Stomach smooth muscle (tissue), 2 donors: Measurements from ENCODE around the gene ZNF19.

Experiments
- H3K27ac ChIP-seq: one replicate; pipeline ENCODE4 v1.7.0; 2013; ENCODE audit warnings: mild to moderate bottlenecking, low read length, inconsistent platforms
- H3K27me3 ChIP-seq, 2 donors: one replicate each; pipeline ENCODE4 v1.7.0; 2013; ENCODE audit warnings: low read length in 2 of 2; ENCODE audit not compliant: insufficient read depth in 2 of 2, control insufficient read depth in 1 of 2
- H3K36me3 ChIP-seq, 2 donors: one replicate each; pipeline ENCODE4 v1.7.0; 2013; ENCODE audit warnings: low read length in 2 of 2; ENCODE audit not compliant: control insufficient read depth in 2 of 2, insufficient read depth in 2 of 2
- H3K4me1 ChIP-seq: one replicate; pipeline ENCODE4 v1.7.0; 2013; ENCODE audit warnings: low read length; ENCODE audit not compliant: control insufficient read depth, insufficient read depth
- H3K4me3 ChIP-seq, 2 donors: one replicate each; pipeline ENCODE4 v1.7.0; 2013; ENCODE audit warnings: low read length in 2 of 2
- H3K9ac ChIP-seq, 2 donors: one replicate each; pipeline ENCODE4 v1.7.0; 2013; ENCODE audit warnings: low read length in 2 of 2, mild to moderate bottlenecking in 1 of 2
- H3K9me3 ChIP-seq, 2 donors: one replicate each; pipeline ENCODE4 v1.7.0; 2013; ENCODE audit warnings: low read length in 2 of 2; ENCODE audit not compliant: control insufficient read depth in 2 of 2
- donor health status: healthy.
- donor health status: Pancreatic carcinoma.

The ZNF19 gene

GRCh38 chr16:71489122-71489521, at the start of gene ZNF19:
TSS of gene ZNF19 (minus strand) at chr16:71489324. CDS start at chr16:71482114, 7,210 bp downstream.
- no peak within 1 kb of the TSS for H3K9ac ChIP-seq
- no peaks in the 10 kb centered on the region for H3K27me3 ChIP-seq
- no peaks in the 10 kb centered on the region for H3K36me3 ChIP-seq
- H3K9me3 ChIP-seq: no peaks in the 10 kb centered on the region
- H3K4me1 ChIP-seq: no peaks in the 10 kb centered on the region
- no peak within 1 kb of the TSS for H3K4me3 ChIP-seq
- no peak within 1 kb of the TSS for H3K27ac ChIP-seq

DNA sequence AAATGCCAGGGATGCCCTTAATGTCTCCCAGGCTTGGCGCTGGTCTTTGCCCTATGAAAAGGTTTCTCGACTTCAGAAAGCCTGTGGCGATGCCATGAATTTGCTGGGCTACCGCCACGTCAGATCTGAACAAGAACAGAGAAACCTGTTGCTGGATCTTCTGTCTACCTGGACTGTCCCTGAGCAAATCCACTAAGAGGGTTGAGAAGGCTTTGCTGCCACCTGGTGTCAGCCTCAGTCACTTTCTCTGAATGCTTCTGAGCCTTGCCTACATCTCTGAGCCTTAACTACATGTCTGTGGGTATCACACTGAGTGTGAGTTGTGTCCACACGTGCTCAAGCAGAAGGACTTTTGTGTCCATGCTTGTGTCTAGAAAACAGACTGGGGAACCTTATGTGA, 48.5 kb upstream of the ZNF19 start:
- Histone ChIP-seq H3K9ac (no peak overlapping the region), H3K27me3 (peaks cover 0 to 2% of the 10 kb centered on the region in 2 donors), H3K4me3 (no peak overlapping the region), H3K4me1 (no peaks in the 10 kb centered on the region), H3K27ac (no peak overlapping the region), H3K9me3 (no peaks in the 10 kb centered on the region), H3K36me3 (no peaks in the 10 kb centered on the region)

DNA sequence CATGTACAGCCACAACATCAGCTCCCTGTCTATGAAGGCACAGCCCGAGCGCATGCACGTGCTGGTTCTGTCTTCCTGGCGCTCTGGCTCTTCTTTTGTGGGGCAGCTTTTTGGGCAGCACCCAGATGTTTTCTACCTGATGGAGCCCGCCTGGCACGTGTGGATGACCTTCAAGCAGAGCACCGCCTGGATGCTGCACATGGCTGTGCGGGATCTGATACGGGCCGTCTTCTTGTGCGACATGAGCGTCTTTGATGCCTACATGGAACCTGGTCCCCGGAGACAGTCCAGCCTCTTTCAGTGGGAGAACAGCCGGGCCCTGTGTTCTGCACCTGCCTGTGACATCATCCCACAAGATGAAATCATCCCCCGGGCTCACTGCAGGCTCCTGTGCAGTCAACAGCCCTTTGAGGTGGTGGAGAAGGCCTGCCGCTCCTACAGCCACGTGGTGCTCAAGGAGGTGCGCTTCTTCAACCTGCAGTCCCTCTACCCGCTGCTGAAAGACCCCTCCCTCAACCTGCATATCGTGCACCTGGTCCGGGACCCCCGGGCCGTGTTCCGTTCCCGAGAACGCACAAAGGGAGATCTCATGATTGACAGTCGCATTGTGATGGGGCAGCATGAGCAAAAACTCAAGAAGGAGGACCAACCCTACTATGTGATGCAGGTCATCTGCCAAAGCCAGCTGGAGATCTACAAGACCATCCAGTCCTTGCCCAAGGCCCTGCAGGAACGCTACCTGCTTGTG, 47.8 kb upstream of the ZNF19 start:
- Histone ChIP-seq H3K27me3 (peaks cover 0 to 2% of the 10 kb centered on the region in 2 donors), H3K9me3 (no peaks in the 10 kb centered on the region), H3K4me3 (no peak overlapping the region), H3K27ac (no peak overlapping the region), H3K9ac (no peak overlapping the region), H3K36me3 (no peaks in the 10 kb centered on the region), H3K4me1 (no peaks in the 10 kb centered on the region)

DNA sequence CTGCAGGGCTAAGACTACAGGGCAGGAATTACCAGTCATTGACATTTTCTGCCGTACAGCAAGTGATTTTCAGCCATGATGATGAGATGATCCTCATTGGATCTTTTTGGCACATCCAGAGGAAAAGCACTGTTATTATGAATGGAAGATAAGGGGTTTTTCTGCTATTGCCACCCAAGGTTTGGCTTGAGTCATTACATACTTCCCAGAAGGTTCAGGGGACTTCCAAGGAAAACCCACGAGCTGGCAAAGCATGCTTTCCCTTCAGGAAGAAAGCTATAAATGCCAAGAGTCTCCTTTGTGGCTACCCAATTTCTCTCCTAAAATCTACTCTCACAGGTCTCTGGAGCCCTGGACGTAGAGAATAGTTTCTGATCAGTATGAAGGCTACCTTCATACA, 43.2 kb upstream of the ZNF19 start:
- H3K27ac ChIP-seq: no peak overlapping the region
- peaks cover 0 to 2% of the 10 kb centered on the region in 2 donors for H3K27me3 ChIP-seq
- no peaks in the 10 kb centered on the region for H3K9me3 ChIP-seq
- no peak overlapping the region for H3K9ac ChIP-seq
- H3K36me3 ChIP-seq: no peaks in the 10 kb centered on the region
- H3K4me3 ChIP-seq: no peak overlapping the region
- no peaks in the 10 kb centered on the region for H3K4me1 ChIP-seq

GRCh38 chr16:71528863-71529262, 39.7 kb upstream of the ZNF19 start:
- Histone ChIP-seq H3K4me1 (peaks cover 2% of the 10 kb centered on the region), H3K9me3 (no peaks in the 10 kb centered on the region), H3K36me3 (no peaks in the 10 kb centered on the region), H3K4me3 (no peak overlapping the region), H3K27ac (no peak overlapping the region), H3K27me3 (peaks cover 0 to 5% of the 10 kb centered on the region in 2 donors), H3K9ac (no peak overlapping the region)

DNA sequence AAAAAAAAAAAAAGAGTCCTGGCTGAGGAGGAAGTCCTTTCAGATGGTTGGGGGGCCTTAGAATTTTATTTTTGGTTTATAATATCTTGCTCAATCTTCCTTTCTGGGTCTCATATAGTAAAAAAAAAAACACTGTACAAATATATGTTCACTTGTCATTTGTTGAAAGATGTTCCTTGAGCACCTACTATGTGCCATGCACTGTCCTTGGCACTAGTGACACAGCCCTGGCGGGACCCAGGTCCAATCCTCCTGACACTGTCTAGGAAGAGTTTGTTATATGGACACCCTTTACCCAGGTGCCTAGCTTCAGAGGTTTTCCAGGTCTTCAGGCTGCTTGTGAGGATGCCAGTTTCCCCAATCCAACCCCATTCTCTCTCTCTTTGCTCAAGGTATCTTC, 39.1 kb upstream of the ZNF19 start:
- H3K4me1 ChIP-seq: peaks cover 2% of the 10 kb centered on the region
- no peak overlapping the region for H3K27ac ChIP-seq
- no peak overlapping the region for H3K9ac ChIP-seq
- no peaks in the 10 kb centered on the region for H3K9me3 ChIP-seq
- H3K4me3 ChIP-seq: no peak overlapping the region
- H3K36me3 ChIP-seq: no peaks in the 10 kb centered on the region
- peaks cover 0 to 5% of the 10 kb centered on the region in 2 donors for H3K27me3 ChIP-seq

GRCh38 chr16:71526111-71526631, 37.0 kb upstream of the ZNF19 start, which contains the start of gene CHST4:
TSS of gene CHST4 (plus strand) at chr16:71526426. CDS start at chr16:71536678, 10,252 bp downstream.
- H3K27ac ChIP-seq: no peak within 1 kb of the TSS
- H3K9ac ChIP-seq: no peak within 1 kb of the TSS
- no peak within 1 kb of the TSS for H3K4me3 ChIP-seq
- no peaks in the 10 kb centered on the region for H3K36me3 ChIP-seq
- H3K4me1 ChIP-seq: peaks cover 2% of the 10 kb centered on the region
- H3K27me3 ChIP-seq: peaks cover 0 to 5% of the 10 kb centered on the region in 2 donors
- no peaks in the 10 kb centered on the region for H3K9me3 ChIP-seq

DNA sequence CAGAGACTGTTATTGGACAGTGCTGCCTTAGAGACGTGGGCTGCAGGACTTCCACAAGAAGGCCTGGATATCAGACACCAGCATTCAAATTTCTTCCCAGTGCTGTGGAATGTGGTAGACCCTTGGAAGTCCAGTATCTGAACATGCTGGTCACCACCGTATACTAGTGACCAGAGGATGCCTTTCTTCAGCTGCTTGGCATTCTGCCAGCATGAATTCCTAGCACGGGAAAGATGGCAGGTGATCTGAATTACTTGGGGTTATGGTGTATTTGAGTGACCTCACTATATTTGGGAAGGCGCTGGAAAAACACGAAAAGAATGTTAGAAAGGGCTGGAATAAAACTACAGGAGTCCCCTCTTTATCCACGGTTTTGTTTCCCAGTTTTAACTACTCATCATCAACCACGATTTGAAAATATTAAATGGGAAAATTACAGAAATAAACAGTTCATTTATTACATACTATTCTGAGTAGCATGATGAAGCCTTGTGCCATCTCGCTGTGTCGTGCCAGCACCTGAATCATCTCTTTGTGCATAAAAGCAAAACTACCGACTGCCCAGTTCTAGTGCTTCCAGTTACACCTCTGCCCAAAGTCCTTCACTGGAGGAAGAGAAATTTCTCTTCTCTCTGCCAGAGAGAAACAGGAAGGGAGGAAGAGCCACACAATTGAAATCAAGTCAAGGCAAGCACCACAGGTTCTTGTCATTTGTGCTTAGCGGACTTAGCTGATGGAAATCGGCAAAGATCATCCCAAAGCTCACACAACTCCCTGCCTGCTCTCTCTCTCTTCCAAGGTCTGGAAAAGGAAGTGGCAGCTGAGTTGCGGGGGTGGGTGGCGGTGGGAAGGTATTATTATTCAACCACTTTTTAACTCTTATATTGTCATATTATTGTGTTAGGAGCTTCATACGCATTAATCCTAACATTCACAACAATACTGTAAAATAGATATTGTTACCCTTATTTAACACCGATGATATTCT, 35.7 kb upstream of the ZNF19 start:
- peaks cover 2% of the 10 kb centered on the region for H3K4me1 ChIP-seq
- H3K9ac ChIP-seq: no peak overlapping the region
- H3K9me3 ChIP-seq: no peaks in the 10 kb centered on the region
- H3K27me3 ChIP-seq: peaks cover 0 to 5% of the 10 kb centered on the region in 2 donors
- no peak overlapping the region for H3K4me3 ChIP-seq
- H3K36me3 ChIP-seq: no peaks in the 10 kb centered on the region
- no peak overlapping the region for H3K27ac ChIP-seq

DNA sequence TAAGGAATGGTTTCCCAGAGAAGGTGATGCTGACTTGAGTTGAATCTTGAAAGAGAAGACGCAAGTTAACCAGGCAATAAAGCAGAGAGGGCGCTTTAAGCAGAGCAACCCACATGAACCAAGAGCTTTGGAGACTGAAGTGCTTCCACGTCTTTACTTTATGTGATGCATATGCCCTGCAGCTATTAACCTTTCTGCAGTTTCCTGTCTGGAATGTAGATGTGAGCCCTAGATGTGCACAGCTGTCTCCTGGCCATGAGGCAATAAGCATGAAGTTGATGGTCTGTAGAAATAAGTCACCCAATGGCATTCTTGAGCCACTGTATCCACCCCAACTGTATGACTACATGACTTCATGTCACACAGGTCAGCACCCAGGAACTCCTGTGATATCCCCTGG, 31.4 kb upstream of the ZNF19 start:
- Histone ChIP-seq H3K9me3 (no peaks in the 10 kb centered on the region), H3K9ac (no peak overlapping the region), H3K4me1 (no peaks in the 10 kb centered on the region), H3K27ac (no peak overlapping the region), H3K36me3 (no peaks in the 10 kb centered on the region), H3K4me3 (no peak overlapping the region), H3K27me3 (peaks cover 0 to 2% of the 10 kb centered on the region in 2 donors)

DNA sequence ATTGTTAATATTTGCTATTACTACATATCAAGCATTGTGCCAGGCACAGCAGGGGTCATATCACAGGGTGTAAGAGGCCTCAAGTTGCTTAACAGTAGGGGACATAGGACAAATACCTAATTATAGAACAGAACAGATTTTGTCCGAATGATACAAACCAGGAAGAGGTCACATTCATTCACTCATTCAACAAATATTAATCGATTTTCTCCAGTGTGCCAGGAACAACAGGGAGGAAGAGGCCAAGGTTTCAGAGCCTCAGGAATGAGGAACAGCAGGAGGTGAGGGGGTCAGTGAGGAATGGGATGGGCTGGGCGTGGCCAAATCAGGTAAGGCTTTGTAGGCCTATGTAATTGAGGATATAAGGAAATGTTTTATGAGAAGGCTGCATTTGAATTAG, 25.9 kb upstream of the ZNF19 start:
- no peak overlapping the region for H3K27ac ChIP-seq
- H3K4me3 ChIP-seq: no peak overlapping the region
- no peaks in the 10 kb centered on the region for H3K9me3 ChIP-seq
- H3K9ac ChIP-seq: no peak overlapping the region
- no peaks in the 10 kb centered on the region for H3K36me3 ChIP-seq
- no peaks in the 10 kb centered on the region for H3K27me3 ChIP-seq
- no peaks in the 10 kb centered on the region for H3K4me1 ChIP-seq
